ENCODE results near the gene STAB1. TPM values are rescaled to one million over a fixed set of nuclear protein-coding genes. Genes with fewer than 3 reads are reported as not detected.

The STAB1 gene
- total RNA-seq, 2 experiments from 2014 or later: 0.09 to 0.14 TPM

DNA sequence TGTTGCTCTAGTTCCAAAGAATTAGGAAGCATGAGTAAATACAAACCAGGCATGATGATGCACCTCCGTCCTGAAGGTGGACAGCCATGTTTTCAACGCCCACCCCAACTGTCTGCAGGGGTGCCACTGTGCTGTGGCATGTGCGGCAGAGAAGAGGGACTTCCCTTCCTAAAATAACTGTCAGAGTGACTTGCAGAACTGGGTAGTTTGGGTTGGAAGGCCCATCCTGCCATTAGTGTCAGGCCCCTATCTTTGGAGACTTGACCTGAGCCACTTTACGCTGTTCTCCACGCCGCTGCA, 17.4 kb upstream of the STAB1 start:
- Mint-ChIP-seq H3K4me3 (no peak overlapping the region), H3K27ac (no peak overlapping the region), H3K36me3 (ENCODE audit: low read depth) (peaks cover 38% of the 10 kb centered on the region), H3K9me3 (ENCODE audit: low read depth) (no peaks in the 10 kb centered on the region), H3K27me3 (no peaks in the 10 kb centered on the region), H3K4me1 (no peaks in the 10 kb centered on the region)
- no peak for DNase-seq
- CTCF ChIA-PET: no interaction called here
- intact Hi-C loops (cut with DNase I, micrococcal nuclease): no loop called here
- ATAC-seq: no peak
- POLR2A ChIA-PET: no interaction called here

DNA sequence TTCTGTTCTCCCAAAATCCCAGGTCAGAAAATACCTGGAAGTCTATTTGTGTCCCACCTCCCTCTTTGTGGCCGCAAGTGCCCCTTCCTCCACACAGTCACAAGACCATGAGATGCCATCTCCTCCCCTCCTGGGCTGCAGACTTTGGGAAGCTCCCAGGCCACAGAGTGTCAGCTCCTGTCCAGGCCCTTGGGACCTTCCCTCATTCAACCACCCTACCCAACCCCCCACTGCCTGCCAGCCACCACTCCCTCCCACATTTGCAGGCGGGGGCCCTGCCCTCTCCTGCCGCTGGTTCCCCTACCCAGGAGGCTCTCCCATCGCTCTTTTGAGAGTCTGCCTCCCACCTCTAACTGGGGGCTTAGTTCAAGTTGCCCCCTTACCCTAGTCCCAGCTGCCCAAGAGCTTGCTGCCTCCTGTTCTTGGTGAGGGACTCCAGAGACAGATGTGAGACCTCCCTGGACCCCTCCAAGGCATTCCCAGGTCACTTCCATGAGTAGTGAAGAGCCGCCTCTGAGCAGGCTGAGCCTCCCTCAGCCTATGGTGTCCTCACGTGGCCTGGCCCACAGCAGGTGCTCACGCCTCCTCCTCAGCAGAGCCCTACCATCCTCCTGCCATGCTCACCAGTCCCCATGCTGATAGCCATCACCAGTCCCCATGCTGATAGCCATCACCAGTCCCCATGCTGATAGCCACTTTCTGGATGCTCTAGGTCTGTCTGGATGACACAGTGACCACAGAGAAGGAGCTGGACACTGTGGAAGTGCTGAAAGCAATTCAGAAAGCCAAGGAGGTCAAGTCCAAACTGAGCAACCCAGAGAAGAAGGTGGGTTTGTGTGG, 15.9 kb upstream of the STAB1 start:
- CTCF ChIA-PET: no interaction called here
- H3K9me3 Mint-ChIP-seq (ENCODE audit: low read depth): no peaks in the 10 kb centered on the region
- intact Hi-C loops (cut with DNase I, micrococcal nuclease): no loop called here
- H3K36me3 Mint-ChIP-seq (ENCODE audit: low read depth): peaks cover 35% of the 10 kb centered on the region
- ATAC-seq: no peak
- no peaks in the 10 kb centered on the region for H3K4me1 Mint-ChIP-seq
- POLR2A ChIA-PET: interaction anchor here (0.6 kb wide), 1 partner anchor 30 kb away, joined by 6 read pairs; no protein-coding TSS in a partner anchor
- no peaks in the 10 kb centered on the region for H3K27me3 Mint-ChIP-seq
- no peak for DNase-seq
- H3K27ac Mint-ChIP-seq: no peak overlapping the region
- no peak overlapping the region for H3K4me3 Mint-ChIP-seq

DNA sequence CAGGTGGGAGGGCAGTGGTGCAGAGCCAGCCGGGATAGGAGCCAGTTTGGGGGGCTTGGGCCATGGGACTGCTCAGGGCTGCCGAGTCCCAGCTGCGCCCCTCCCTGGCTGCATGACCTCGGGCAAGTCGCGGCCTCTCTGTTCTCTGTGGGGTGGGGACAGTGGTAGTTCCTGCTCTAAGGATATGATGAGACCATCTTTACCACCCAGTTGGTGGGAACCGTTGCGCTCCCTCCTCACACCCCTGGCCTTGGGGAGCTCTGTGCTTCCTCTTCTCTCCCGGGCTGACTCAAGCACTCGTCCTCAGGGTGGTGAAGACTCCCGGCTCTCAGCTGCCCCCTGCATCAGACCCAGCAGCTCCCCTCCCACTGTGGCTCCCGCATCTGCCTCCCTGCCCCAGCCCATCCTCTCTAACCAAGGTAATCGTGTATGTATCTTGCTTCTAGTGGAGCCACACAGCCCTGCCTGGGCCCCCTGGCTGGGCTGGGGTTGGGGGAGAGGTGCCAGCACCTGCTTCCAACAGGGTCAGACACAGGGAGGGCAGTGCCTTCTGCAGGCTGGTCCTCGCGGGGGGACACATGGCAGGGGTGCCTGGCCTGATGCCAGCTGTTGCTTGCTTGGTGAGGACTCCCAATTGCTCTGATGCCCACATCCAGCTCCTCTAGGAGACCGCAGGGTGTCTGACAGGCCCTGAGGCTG, 15.1 kb upstream of the STAB1 start:
- intact Hi-C loops (cut with DNase I, micrococcal nuclease): no loop called here
- ChIA-PET POLR2A (interaction anchor here (0.6 kb wide), 2 partner anchors 31 to 293 kb away, joined by 3 to 6 read pairs; no protein-coding TSS in a partner anchor), CTCF (interaction anchor here (0.6 kb wide), 1 partner anchor 442 kb away, joined by 3 read pairs; no protein-coding TSS in a partner anchor)
- H3K4me1 Mint-ChIP-seq: no peaks in the 10 kb centered on the region
- H3K4me3 Mint-ChIP-seq: no peak overlapping the region
- DNase-seq (no peak), ATAC-seq (no peak)
- H3K36me3 Mint-ChIP-seq (ENCODE audit: low read depth): peaks cover 34% of the 10 kb centered on the region
- H3K9me3 Mint-ChIP-seq (ENCODE audit: low read depth): no peaks in the 10 kb centered on the region
- H3K27me3 Mint-ChIP-seq: no peaks in the 10 kb centered on the region
- no peak overlapping the region for H3K27ac Mint-ChIP-seq

GRCh38 chr3:52480768-52481715, 14.1 kb upstream of the STAB1 start:
- DNase-seq (no peak), ATAC-seq (no peak)
- Mint-ChIP-seq H3K36me3 (ENCODE audit: low read depth) (peaks cover 31% of the 10 kb centered on the region), H3K27ac (no peak overlapping the region), H3K27me3 (no peaks in the 10 kb centered on the region), H3K9me3 (ENCODE audit: low read depth) (no peaks in the 10 kb centered on the region), H3K4me3 (no peak overlapping the region), H3K4me1 (no peaks in the 10 kb centered on the region)
- ChIA-PET POLR2A (interaction anchor here (0.6 kb wide), 1 partner anchor 292 kb away, joined by 3 read pairs; no protein-coding TSS in a partner anchor), CTCF (interaction anchor here (0.6 kb wide), 1 partner anchor 443 kb away, joined by 3 read pairs; no protein-coding TSS in a partner anchor)
- intact Hi-C loops (cut with DNase I, micrococcal nuclease): no loop called here

GRCh38 chr3:52481819-52482521, 13.2 kb upstream of the STAB1 start:
- Mint-ChIP-seq H3K36me3 (ENCODE audit: low read depth) (peaks cover 29% of the 10 kb centered on the region), H3K9me3 (ENCODE audit: low read depth) (no peaks in the 10 kb centered on the region), H3K4me1 (no peaks in the 10 kb centered on the region), H3K27ac (no peak overlapping the region), H3K4me3 (no peak overlapping the region), H3K27me3 (no peaks in the 10 kb centered on the region)
- intact Hi-C loops (cut with DNase I, micrococcal nuclease): no loop called here
- ChIA-PET POLR2A (no interaction called here), CTCF (interaction anchor here (0.7 to 1.3 kb wide), 5 partner anchors 10 to 336 kb away, joined by 3 to 4 read pairs (median 3); no protein-coding TSS in a partner anchor)
- no peak for ATAC-seq
- DNase-seq: peak; percentile 57

GRCh38 chr3:52483081-52483480, 12.1 kb upstream of the STAB1 start:
- peaks cover 25% of the 10 kb centered on the region for H3K36me3 Mint-ChIP-seq (ENCODE audit: low read depth)
- H3K27ac Mint-ChIP-seq: no peak overlapping the region

DNA sequence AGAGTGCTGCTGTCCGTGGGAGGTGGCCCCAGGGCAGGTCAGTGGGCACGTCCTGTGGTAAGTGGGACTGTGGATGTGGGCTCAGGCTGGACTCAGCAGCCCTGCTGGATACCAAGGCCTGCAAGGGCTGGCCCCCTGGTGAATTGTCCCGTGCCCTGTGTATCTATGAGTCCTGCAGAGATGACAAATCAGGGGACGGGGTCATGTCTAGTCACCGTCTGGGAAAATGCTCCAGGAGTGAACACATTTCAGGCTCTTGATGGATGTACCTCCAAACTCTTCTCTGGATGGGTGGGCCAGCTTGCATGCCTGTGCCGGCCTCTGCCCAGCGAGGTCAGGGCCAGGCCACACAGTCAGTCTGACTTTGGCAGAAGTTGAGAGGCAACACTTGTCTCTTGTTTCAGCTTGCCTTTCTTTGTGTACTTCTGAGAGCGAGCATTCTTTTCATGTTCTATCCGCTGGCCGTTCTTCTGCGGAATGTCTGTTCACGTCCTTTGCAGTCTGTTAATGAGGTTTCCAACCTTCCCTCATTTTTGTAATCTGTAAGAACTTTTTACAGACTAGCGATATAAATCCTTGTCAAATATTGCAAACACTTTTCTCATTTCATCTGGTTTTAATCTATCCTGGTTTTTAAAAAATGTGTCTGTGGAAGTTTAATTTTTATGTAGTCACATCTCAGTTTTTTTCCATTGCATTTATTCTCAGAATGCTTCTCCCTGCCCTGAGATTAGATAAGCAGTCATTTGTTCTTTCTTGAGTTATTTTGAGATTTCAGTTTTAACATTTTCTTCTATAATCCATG, 11.4 kb upstream of the STAB1 start:
- intact Hi-C loops (cut with DNase I, micrococcal nuclease): no loop called here
- Mint-ChIP-seq H3K4me3 (no peak overlapping the region), H3K36me3 (ENCODE audit: low read depth) (peaks cover 25% of the 10 kb centered on the region), H3K27me3 (no peaks in the 10 kb centered on the region), H3K9me3 (ENCODE audit: low read depth) (no peaks in the 10 kb centered on the region), H3K27ac (peak overlapping the region; percentile 4), H3K4me1 (no peaks in the 10 kb centered on the region)
- CTCF ChIA-PET: no interaction called here
- DNase-seq (no peak), ATAC-seq (no peak)
- POLR2A ChIA-PET: no interaction called here

More at GRCh38 chr3:52483081-52483480, 12.1 kb upstream of the STAB1 start:
- DNase-seq: no peak
- intact Hi-C loops (cut with DNase I, micrococcal nuclease): no loop called here
- Mint-ChIP-seq H3K4me1 (no peaks in the 10 kb centered on the region), H3K4me3 (no peak overlapping the region), H3K9me3 (ENCODE audit: low read depth) (no peaks in the 10 kb centered on the region), H3K27me3 (no peaks in the 10 kb centered on the region)
- POLR2A ChIA-PET: no interaction called here
- CTCF ChIA-PET: interaction anchor here (1.0 to 1.3 kb wide), 2 partner anchors 11 to 71 kb away, joined by 3 read pairs; no protein-coding TSS in a partner anchor
- ATAC-seq: no peak

GRCh38 chr3:52484680-52485461, 10.3 kb upstream of the STAB1 start:
- ChIA-PET POLR2A (no interaction called here), CTCF (no interaction called here)
- Mint-ChIP-seq H3K36me3 (ENCODE audit: low read depth) (peaks cover 23% of the 10 kb centered on the region), H3K4me1 (no peaks in the 10 kb centered on the region), H3K27ac (peak overlapping the region; percentile 19), H3K27me3 (no peaks in the 10 kb centered on the region), H3K4me3 (no peak overlapping the region), H3K9me3 (ENCODE audit: low read depth) (no peaks in the 10 kb centered on the region)
- intact Hi-C loops (cut with DNase I, micrococcal nuclease): no loop called here
- no peak for ATAC-seq
- DNase-seq: no peak

- DNase-seq (no peak), ATAC-seq (no peak)
- Mint-ChIP-seq H3K27ac (no peak overlapping the region), H3K36me3 (ENCODE audit: low read depth) (peaks cover 23% of the 10 kb centered on the region), H3K27me3 (no peaks in the 10 kb centered on the region), H3K4me1 (no peaks in the 10 kb centered on the region), H3K9me3 (ENCODE audit: low read depth) (no peaks in the 10 kb centered on the region), H3K4me3 (no peak overlapping the region)
- intact Hi-C loops (cut with DNase I, micrococcal nuclease): no loop called here
- ChIA-PET CTCF (interaction anchor here (0.6 kb wide), 1 partner anchor 250 kb away, joined by 3 read pairs; no protein-coding TSS in a partner anchor), POLR2A (no interaction called here)
Observed at GRCh38 chr3:52487050-52487787, 7.9 kb upstream of the STAB1 start.
